H4 (cell line): Measurements from ENCODE around the gene OCA2. TPM values are rescaled to one million over a fixed set of nuclear protein-coding genes. Genes with fewer than 3 reads are reported as not detected.
"Not testable (repeated sequence)": the region's sequence is repeated elsewhere in the genome, so short reads cannot be mapped to it uniquely, and the experiment has no call there.

Experiments
- DNase-seq: peaks from one replicate; pipeline ENCODE4 v3.0.0-alpha.2; 2015; ENCODE audit warnings: low spot score
- total RNA-seq: library from RNA; depleted of rRNA; stranded (reverse); fragments of >200 nt; shearing (Covaris generic); gene quantifications from 2 replicates; pipeline ENCODE4 v1.2.3, GENCODE V29; 2014

OCA2 gene
- total RNA-seq, 1 experiment from 2014 or later, result 0.12 TPM

GRCh38 chr15:28002136-28002861, 96.8 kb downstream of the OCA2 start:
- no peak for DNase-seq

- no peak for DNase-seq
Measured at GRCh38 chr15:28001641-28002040, 97.5 kb downstream of the OCA2 start.

DNA sequence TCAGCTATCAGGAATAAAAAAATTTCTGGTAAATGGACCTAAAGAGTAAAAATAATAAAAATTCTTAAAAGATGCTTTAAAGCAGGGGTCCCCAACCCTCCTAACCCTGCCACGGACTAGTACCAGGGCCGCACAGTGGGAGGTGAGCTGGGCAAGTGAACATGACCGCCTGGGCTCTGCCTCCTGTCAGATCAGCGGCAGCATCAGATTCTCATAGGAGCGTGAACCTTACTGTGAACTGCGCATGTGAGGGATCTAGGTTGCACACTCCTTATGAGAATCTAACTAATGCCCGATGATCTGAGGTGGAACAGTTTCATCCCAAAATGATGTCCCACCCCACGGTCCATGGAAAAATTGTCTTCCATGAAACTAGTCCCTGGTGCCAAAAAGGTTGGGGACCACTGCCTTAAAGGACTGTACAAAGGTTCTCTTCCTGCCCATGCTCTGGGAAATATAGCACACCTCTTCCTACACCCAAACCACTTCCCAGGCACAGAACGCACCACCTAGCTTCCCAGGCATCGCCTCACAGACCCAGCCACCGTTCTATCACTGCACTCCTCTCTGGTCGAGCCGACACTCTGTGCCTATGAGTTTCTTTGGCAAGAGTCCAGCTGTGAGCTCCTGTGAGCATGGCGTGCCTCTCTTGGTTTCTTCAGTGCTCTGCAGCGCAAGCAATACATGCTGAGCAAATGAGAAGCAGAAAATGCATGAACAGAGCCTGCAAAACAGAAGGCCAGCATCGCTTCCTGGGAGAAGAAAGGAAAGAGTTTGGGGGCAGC, 104.9 kb downstream of the OCA2 start:
- no peak for DNase-seq

DNA sequence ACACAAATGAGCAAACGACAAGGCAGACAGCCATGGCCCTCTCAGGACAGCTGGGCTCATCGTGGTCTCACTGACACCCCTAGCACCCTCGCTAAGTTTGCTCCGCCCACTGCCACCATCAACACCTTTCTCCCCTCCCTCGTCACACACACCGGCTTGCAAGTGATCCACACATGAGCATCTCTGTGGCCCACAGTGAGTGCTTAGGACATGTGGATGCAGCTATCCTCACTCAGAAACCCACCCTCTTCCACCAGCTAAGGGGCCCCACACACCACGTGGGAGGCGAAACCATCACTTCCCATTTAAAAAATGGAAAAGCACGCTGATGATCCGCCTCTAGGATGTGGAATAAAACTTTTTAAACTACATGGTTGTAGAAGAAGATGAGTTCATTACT, 105.6 kb downstream of the OCA2 start:
- no peak for DNase-seq

DNA sequence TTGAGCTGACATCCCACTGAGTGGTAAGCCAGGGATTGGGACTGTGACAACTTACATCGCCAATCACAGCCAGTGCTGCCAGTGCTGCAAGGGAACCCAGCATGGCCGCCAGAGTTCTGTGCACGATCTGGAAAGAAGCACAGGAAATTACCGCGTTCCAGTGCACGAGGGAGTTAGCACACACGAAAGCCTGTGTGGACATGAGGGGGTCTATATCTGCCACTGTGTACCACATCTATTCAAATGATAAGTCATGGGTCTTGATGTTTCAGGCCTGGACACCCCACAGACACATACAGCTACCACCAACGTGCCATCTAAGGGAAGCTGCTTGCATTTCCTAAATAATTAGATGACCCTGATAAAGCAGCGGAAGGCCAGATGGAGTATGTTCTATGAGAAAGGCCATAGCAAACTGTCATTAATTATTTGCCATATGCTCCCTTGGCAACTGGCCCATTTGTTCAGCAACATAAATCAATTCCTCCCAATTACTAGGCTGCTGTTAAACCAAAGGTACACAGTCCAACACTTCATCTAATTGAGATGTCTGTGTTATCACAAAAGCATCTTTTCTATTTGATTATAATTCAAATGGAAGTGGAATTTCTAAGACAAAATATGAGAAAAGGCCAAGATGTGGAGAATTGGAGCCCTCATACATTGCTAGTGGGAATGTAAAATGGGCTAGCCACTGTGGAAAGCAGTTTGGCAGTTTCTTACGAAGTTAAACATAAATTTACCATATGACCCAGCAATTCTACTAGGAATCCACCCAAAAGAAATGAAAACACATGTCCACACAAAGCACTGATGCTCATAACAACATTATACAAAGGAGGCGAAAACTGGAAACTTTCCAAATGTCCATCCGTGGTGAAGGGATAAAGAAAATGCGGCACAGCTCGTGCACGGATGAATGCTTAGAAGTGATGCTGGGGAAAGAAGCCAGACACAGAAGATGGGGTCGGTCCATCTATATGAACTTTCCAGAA, 108.3 kb downstream of the OCA2 start:
- no peak for DNase-seq

DNA sequence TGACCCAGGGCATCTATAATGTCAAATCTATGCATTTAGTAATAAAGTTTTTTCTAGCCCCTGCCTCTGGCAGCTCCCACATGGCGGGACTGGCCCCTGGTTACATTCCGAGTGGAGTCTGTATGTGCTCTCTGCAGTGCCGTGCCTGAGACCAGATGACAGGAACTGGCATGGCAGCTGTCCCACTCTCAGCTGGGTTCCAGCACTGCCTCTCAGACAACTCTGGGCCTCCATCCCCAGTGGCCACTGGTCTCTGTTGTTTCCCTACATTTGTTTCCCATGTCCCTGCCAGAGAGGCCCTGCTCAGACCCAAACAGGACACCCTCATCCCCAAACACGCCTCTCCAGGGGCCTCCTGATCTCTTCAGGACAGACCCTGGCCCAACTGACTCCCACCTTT, 109.3 kb downstream of the OCA2 start:
- no peak for DNase-seq

DNA sequence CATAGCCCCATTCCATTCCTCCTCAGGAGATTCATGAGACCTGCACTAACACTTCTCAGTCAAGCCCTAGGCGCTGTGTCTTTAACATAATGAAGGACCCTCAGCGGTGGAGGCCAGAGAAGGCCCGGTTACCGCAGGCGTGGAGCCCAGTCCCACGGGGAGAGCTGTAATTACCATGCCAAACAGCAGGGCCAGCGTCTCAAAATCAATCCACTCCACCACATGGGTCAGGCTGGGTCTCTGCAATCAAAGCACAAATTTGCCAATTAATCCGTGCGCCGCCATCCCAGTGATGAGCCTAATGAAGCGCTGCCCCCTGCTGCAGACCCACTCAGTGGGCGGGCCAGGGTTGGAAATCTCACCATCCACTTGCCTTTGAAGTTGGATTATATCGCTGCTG, 109.7 kb downstream of the OCA2 start:
- DNase-seq, result no peak

GRCh38 chr15:27985099-27985498, 114.0 kb downstream of the OCA2 start:
- DNase-seq, result no peak

DNA sequence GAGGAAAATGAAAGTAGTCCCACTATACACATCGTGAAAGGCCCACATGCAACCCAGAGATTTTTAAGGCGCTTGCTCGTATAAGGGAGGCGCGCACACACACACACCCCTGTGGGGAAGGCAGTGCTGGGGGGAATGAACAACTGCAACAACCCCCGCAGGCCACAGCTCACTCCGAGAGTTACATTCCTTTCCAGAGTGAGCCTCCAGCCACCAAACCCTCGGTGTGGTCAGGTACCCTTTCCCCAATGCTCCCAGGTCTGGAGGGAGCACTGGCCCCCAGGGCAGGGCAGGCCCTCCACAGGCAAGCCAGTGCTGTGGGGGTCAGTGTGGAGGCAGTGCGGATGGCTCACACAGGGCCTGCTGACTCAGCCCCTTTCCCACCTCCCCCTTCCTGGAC, 115.6 kb downstream of the OCA2 start:
- DNase-seq, result no peak

GRCh38 chr15:27977696-27978095, 121.4 kb downstream of the OCA2 start:
- no peak for DNase-seq

DNA sequence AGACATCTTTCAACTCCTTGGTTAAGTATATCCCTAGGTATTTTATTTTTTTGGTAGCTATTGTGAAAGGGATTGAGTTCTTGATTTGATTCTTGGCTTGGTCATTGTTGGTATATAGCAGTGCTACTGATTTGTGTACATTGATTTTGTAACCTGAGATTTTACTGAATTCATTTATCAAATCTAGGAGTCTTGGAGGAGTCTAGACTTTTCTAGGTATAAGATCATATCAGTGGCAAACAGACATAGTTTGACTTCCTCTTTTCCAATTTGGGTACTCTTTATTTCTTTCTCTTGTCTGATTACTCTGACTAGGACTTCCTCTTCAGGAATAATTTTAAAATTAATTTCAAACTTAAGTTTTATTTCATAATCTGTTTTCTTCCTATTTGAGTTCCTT, 125.2 kb downstream of the OCA2 start:
- no peak for DNase-seq

GRCh38 chr15:27970661-27971392, 128.3 kb downstream of the OCA2 start:
- DNase-seq, result no peak

DNA sequence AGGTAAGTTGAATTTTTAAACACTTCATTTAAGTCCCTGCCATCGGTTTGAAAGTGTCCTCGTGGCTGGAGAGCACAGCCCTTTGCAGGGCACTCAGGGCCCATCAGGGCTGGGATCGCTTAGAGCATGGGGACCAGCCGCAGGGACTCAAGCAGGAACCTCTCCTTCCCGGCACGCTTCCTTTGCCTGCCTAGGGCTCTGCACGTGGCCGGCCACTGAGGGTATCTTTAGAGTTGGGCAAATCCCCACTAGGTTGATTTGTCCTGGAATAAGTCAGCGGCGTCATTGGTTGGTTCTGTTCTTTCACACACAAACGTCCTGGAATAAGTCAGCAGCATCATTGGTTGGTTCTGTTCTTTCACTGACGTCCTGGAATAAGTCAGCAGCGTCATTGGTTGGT, 131.6 kb downstream of the OCA2 start:
- no peak for DNase-seq

DNA sequence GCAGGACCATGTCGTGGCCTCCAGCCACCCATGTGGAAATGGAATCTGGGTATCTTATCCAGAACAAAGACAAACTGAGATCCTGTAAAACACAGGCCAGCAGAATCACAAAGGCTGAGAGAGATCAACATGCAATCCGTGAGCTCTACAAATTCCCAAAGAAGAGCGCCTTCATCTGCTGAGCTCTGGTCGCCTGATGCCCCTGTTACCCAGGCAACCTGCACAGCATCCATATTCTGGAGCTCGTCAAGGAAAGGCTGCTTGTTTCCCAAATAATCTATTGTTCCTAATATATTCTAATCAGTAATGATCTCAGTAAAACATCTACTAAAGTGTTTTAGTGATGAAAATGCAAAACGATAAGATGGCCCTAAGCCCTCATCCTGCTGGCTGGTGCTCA, 133.6 kb downstream of the OCA2 start:
- no peak for DNase-seq

- no peak for DNase-seq
Measured at GRCh38 chr15:27961801-27962200, 137.3 kb downstream of the OCA2 start.

DNA sequence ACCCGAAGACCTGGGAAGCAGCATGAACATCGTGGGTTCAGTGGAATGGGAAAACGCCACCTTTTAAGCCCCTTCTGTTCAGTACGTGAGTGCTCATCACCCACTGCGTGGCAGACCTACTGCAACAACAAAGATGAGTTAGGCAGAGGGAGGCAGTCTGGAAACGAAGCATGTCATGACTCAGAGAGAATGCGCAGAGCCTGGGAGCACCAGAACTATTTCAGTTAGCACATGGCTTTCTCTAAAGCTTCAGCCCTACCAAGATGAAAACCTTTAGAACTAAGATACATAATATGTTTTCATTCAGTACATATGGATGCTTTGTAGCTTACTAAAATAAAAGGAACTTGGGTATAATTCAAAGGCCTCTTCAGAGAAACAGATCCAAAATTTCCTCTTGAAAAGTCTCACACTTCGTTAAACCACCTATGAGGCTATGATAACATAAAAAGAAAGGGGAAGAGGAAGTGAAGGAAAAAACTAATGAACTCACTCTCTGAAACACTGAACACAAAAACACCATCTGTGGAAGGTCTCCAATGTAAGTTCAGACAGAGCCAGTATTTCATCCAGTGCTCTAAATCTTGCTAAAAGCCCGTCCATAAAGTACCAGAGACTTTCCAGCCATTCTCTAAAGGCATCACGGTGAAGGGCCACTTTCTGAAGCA, 140.1 kb downstream of the OCA2 start:
- no peak for DNase-seq

DNA sequence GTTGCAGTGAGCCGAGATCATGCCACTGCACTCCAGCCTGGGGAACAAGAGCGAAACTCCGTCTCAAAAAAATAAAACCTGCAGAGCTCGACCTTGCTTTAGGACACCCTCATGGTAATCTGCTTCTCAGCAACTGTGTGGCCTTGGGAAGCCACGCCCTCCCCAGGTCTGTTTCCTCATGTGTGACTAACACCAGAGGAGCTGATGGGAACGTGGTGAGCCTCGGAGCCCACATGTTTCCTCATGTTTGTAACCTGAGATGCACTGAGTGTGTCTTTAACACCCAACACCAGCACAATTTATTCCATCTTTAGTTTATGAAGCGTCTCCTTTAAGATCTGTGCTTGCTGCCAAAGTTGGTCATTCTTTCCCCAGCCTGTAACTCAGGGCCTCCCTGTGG, 142.8 kb downstream of the OCA2 start:
- DNase-seq, result peak; percentile 35

DNA sequence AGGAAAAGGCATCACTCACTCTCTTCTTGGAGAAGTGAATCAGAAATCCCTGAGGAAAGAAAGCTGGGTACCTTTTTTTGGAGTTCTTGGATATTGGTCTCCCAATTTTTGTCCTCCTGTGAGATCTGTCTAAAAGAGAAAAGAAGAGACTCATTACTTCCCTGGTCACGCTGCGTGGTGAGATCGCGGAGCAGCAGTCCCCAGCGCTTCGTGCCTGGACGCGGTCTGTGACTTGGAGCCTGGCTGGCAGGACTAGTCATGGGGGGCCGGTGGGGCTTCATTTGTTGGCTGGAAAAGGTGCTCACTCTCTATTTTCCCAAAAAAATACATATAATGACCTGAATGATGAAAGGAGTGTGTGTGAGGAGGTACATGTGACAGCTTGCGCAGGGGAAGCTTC, 144.0 kb downstream of the OCA2 start:
- DNase-seq, result no peak

DNA sequence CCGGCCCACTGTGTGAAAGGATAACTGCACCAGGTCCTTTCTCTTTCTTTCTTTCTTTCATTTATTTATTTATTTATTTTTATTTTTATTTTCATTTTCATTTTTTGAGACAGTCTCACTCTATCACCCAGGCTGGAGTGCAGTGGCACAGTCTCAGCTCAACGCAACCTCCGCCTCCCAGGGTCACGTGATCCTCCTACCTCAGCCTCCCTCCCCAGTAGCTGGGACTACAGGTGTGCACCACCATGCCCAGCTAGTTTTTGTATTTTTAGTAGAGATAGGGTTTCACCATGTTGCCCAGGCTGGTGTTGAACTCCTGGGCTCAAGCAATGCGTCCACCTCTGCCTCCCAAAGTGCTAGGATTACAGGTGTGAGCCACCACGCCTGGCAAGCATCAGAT, 146.5 kb downstream of the OCA2 start:
- not testable (repeated sequence) for DNase-seq

GRCh38 chr15:27951191-27951890, 147.8 kb downstream of the OCA2 start:
- DNase-seq, result no peak
